ENCODE data around the gene CRLF1. TPM values are rescaled to one million over a fixed set of nuclear protein-coding genes. Genes with fewer than 3 reads are reported as not detected.
A peak's percentile ranks its signal among the peaks of the same experiment; 100 is the strongest.

CRLF1 gene
- polyA plus RNA-seq, 1 experiment, result 5.6 TPM

GRCh38 chr19:18558604-18559003 lies 48.0 kb downstream of the CRLF1 start:
- POLR2A ChIA-PET, result interaction anchor here (0.6 kb wide), 2 partner anchors 28 to 37 kb away, joined by 3 to 10 read pairs; partner anchors contain the start of gene ELL
- peaks cover 3% of the 10 kb centered on the region; the same call in 1 of the 2 replicates for H3K36me3 ChIP-seq (ENCODE audit: control insufficient read depth, insufficient read depth, low read length)
- H3K4me3 ChIP-seq (ENCODE audit: low read depth, low read length), result peak overlapping the region; percentile 93
- CTCF ChIA-PET, result interaction anchor here (0.6 to 1.9 kb wide), 7 partner anchors 10 to 108 kb away, joined by 3 to 8 read pairs (median 4); partner anchors contain the start of genes REX1BD and UBA52
- no peak for DNase-seq (ENCODE audit: low read depth)
- no peaks in the 10 kb centered on the region for H3K27me3 ChIP-seq (ENCODE audit: control insufficient read depth, insufficient read depth, low read length)
- no peak for TF ChIP-seq CTCF (IDR thresholded peaks at IDR 0.05; ENCODE audit: insufficient read depth, low read depth, low read length)

- H3K27me3 ChIP-seq (ENCODE audit: control insufficient read depth, insufficient read depth, low read length), result no peaks in the 10 kb centered on the region
- peaks cover 3% of the 10 kb centered on the region; the same call in 1 of the 2 replicates for H3K36me3 ChIP-seq (ENCODE audit: control insufficient read depth, insufficient read depth, low read length)
- no peak for DNase-seq (ENCODE audit: low read depth)
- no peak for TF ChIP-seq CTCF (IDR thresholded peaks at IDR 0.05; ENCODE audit: insufficient read depth, low read depth, low read length)
- POLR2A ChIA-PET, result interaction anchor here (0.6 kb wide), 2 partner anchors 29 to 37 kb away, joined by 3 to 10 read pairs; partner anchors contain the start of gene ELL
- CTCF ChIA-PET, result interaction anchor here (0.6 to 2.3 kb wide), 10 partner anchors 11 to 429 kb away, joined by 3 to 10 read pairs (median 4); partner anchors contain the start of genes REX1BD, UBA52 and UPF1
- peak overlapping the region; percentile 93 for H3K4me3 ChIP-seq (ENCODE audit: low read depth, low read length)
These were observed 48.4 kb downstream of the CRLF1 start for GRCh38 chr19:18558202-18558555.

GRCh38 chr19:18557411-18558201 lies 49.0 kb downstream of the CRLF1 start, which contains the start of gene KXD1:
KXD1 (plus strand) TSS chr19:18557870; CDS start chr19:18562057, 4,187 bp downstream.
- Histone ChIP-seq H3K36me3 (ENCODE audit: control insufficient read depth, insufficient read depth, low read length) (peaks cover 3% of the 10 kb centered on the region; the same call in 1 of the 2 replicates), H3K27me3 (ENCODE audit: control insufficient read depth, insufficient read depth, low read length) (no peaks in the 10 kb centered on the region), H3K4me3 (ENCODE audit: low read depth, low read length) (peak within 1 kb of the TSS; percentile 93)
- ChIA-PET CTCF (interaction anchor here (1.0 to 2.3 kb wide), 9 partner anchors 11 to 429 kb away, joined by 3 to 10 read pairs (median 4); partner anchors contain the start of genes REX1BD, UBA52 and UPF1), POLR2A (interaction anchor here (0.6 to 0.9 kb wide), 3 partner anchors 14 to 76 kb away, joined by 3 to 9 read pairs (median 7); partner anchors contain the start of gene FKBP8)
- peak; percentile 97 for DNase-seq (ENCODE audit: low read depth)
- TF ChIP-seq CTCF (IDR thresholded peaks at IDR 0.05; ENCODE audit: insufficient read depth, low read depth, low read length), result no peak

GRCh38 chr19:18551631-18552030 lies 55.0 kb downstream of the CRLF1 start:
- Histone ChIP-seq H3K4me3 (ENCODE audit: low read depth, low read length) (no peak overlapping the region), H3K36me3 (ENCODE audit: control insufficient read depth, insufficient read depth, low read length) (no peaks in the 10 kb centered on the region), H3K27me3 (ENCODE audit: control insufficient read depth, insufficient read depth, low read length) (no peaks in the 10 kb centered on the region)
- no peak for DNase-seq (ENCODE audit: low read depth)
- ChIA-PET CTCF (no interaction called here), POLR2A (no interaction called here)
- TF ChIP-seq CTCF (IDR thresholded peaks at IDR 0.05; ENCODE audit: insufficient read depth, low read depth, low read length), result no peak
